Stimulated activated CD8-positive, alpha-beta memory T cell treated with anti-CD3 and anti-CD28 coated beads, Interleukin-4, amount 100 ng/mL, for 48 hours (primary cell): ENCODE measurements around the gene SETBP1.

Source experiments
- DNase-seq: peaks from one replicate; pipeline ENCODE4 v3.0.0-alpha.2; 2020

Gene SETBP1

DNA sequence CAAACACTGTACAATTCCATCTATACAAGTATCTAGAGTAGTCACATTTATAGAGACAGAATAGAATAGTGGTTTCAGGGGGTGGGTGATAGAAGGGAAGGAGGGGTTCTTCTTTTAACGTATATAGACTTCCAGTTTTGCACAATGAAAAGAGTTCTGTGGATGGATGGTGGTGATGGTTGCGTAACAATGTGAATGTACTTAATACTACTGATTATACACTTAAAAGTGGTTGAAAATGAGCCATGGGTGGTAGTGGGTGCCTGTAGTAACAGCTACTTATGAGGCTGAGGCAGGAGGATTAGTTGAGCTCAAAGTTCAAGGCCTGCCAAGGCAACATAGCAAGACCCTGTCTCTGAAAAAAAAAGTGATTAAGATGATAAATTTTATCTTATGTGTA lies 85.8 kb downstream of the SETBP1 start:
- no peak for DNase-seq

- DNase-seq: no peak
Measured at GRCh38 chr18:44767807-44768206, 87.1 kb downstream of the SETBP1 start.

- no peak for DNase-seq
Measured at GRCh38 chr18:44770641-44771040, 90.0 kb downstream of the SETBP1 start.

- DNase-seq: no peak
Measured at GRCh38 chr18:44771572-44771955, 90.9 kb downstream of the SETBP1 start.

- DNase-seq: no peak
Measured at GRCh38 chr18:44771956-44772917, 91.5 kb downstream of the SETBP1 start.

- DNase-seq: no peak
Measured at GRCh38 chr18:44773640-44774155, 93.0 kb downstream of the SETBP1 start.

GRCh38 chr18:44774191-44774590 lies 93.5 kb downstream of the SETBP1 start:
- no peak for DNase-seq

DNA sequence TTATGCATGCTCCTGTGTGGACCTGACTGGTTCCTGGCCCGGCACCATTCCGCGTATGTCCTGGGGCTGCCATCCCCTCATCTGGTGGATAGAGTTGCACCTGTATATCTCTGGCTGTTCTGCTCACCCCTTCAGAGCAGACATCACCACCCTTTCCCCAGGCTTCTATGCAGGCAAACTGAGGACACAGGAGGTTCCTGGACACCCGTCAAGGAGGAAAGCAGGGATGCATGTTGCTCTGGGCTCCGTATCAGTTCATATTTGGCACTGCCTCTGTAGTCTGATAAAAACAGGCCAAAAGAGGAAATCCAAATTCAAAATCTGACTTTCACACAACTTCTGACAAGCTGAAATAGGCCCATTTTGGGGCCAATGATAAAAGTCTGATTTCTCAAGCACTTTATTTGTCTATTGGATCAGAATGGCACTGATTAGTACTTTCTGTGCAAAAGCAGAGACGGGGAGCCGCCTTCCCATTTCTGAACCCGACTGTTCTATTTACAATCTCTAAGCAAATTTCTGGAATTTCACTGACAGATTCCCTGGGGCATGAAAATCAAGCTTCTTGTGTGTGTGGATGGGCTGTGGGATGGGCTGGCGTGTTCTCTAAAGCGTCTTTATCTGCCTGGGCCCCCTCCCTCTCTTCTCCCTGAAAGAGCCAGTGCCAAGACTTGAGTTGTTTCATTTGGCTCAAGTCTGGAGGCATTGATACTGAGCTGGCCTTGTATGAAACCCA lies 96.9 kb downstream of the SETBP1 start:
- no peak for DNase-seq

DNA sequence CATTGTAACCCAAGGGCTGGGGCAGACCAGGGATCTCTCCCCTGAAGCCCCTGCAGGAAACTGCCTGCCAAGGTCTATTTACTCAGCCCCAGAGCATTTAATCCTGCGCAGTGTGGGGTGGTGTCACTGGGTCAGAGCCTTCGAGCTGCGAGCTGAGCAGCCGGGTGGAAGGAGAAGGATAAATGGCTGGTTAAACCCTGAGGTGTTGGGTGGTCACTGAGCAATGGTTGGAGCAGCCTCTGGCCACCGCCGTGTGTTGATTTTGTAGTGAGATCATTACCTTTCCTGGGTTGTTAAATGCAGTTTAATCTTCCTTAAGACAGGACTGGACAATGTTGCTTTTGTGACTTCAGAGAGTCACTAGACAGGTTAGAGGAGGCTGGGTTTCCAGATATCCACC lies 98.1 kb downstream of the SETBP1 start:
- DNase-seq: no peak

GRCh38 chr18:44779753-44780292 lies 99.1 kb downstream of the SETBP1 start:
- DNase-seq: no peak

- no peak for DNase-seq
Measured at GRCh38 chr18:44781886-44782285, 101.2 kb downstream of the SETBP1 start.

DNA sequence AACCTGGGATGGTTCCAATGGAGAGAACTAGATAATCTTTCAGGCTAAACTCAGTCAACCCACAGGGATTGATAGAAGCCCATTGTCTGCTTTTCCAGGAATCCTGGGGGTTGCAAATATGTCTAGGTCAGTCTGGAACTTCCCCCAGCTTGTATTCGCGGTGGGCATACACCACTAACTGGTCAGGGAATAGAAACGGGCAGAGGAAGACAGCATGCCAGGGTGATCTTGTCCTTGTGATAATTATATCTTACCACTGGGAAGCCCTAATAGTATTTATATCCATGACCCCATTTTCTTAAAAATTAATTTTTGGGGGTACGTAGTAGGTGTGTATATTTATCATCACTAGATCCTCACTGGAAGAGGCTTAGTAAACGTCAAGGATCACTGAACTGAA lies 101.9 kb downstream of the SETBP1 start:
- DNase-seq: no peak

DNA sequence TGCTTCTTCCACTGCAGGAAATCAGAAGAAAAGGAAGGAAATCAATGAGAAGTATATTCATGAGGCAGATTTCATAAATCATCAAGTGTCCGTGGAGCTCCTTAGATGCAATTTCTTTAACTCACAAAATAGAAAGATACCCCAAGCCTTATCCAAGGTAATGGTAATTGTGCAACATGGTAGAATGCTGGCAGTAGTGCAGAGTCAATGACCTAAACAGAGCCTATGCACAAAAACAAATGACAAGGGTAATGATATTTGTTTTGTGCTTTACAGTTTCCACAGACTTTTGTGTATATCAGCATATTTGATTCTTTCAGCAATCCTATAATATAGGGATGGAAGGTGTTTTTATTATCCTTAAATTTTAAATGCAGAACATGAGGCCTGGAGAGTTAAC lies 102.7 kb downstream of the SETBP1 start:
- no peak for DNase-seq

DNA sequence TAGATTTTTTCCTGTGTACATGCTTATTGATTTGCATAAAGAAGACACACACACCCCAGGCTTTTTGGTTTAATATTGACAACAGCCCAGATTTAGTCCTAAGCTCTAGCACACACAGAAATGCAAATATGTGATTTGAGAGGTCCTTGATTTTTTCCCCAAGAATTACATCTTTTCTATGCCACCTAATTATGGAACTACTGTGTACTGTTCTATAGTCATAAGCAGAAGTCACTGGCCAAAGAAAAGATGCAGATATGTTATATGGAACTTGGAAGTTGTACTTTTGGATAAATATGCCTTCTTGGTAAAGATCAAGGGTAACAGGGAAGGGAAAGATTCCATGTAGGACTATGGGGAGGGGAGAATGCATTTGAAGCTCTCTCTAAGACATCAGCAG lies 105.6 kb downstream of the SETBP1 start:
- DNase-seq: no peak

- DNase-seq: no peak
Measured at GRCh38 chr18:44786688-44787087, 106.0 kb downstream of the SETBP1 start.

GRCh38 chr18:44788334-44788733 lies 107.6 kb downstream of the SETBP1 start:
- no peak for DNase-seq

DNA sequence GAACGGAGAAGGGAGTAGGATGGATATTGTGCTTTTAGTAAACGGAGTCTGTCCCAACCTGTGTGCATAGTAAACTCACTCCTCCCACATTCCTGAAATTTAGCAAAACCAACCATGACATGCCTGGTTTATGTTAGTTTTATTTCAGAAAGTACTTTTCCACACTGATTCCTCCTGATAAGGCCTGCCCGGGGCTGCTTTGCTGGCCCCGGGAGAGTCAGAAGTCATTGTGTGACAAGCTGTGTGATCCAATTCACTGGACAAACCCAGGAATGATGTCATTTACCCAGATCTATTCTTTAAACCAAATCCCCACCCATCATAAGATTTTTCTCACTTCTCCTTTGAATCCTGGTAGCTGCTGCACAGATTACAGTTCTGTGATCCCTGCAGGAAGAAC lies 109.0 kb downstream of the SETBP1 start:
- no peak for DNase-seq

DNA sequence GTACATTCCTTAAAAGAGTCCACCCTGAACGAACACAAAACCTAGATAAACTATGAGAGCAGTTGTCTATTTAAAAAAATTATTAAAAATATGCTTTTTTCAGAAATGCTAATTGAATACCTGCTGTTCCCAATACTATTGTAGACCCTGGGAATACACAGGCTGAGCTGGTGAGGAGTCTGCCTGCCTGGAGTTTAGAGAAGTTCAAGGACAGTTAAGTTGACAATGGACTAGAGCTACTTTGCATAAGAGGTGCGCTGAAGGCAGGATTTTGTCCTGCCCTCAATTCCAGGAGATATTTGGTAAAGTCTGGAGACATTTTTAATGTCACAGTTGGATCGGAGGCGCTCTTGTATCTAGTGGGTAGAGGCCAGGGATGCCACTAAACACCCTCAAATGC lies 110.2 kb downstream of the SETBP1 start:
- no peak for DNase-seq

DNA sequence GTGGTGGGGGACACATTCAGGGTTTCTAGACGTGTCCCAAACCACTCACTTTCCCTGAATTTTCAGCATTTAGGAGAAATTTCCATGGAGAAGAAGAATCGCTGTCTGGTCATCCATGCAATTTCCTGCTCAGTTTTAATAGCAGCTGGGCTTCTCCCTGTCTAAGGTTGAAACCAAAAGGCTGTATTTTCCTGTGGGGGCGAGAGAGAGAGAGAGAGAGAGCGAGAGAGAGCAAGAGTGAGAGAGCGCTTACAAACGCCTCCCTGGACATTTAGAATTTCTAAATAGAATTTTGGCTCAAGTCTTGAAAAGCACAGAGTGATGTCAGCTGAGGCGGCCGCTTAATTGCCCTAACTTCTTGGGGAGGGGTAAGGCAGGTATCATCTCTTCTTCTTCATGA lies 110.8 kb downstream of the SETBP1 start:
- no peak for DNase-seq

GRCh38 chr18:44792456-44793061 lies 111.9 kb downstream of the SETBP1 start:
- DNase-seq: no peak

DNA sequence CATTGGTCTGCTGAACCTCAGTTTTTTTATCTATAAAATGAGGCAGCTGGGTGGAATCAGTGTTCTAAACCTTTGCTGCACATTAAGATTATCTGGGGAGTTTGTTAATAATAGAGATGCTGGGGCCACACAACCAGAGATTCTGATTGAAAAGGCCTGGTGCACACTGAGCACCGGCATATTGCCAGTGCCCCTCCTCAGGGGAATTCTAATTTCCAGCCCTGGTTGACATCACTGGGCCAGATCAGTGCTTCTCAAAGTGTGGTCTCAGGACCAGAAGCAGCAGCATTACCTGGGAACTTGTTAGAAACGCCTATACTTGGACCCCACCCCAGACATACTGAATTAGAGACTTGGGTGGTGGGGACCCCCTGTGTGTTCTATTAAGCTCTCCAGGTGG lies 112.5 kb downstream of the SETBP1 start:
- DNase-seq: no peak

DNA sequence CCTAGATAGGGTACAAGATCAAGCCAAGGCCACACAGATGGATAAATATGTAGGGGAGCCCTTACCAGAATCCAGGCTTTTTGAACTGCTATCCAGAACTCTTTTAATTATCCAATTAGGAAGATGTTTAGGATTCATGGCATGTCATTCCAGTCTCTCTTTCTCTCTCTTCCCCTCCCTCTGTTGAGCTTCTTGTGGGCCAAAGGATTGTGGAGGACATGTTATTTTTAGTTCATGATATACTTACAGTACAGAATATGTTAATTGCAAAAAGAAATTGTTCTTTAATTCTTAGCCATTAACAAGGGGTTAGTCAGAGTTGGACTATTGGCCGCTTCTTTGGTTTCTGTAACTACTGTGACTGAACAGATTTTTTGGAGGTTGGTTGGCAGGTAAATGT lies 113.0 kb downstream of the SETBP1 start:
- no peak for DNase-seq

DNA sequence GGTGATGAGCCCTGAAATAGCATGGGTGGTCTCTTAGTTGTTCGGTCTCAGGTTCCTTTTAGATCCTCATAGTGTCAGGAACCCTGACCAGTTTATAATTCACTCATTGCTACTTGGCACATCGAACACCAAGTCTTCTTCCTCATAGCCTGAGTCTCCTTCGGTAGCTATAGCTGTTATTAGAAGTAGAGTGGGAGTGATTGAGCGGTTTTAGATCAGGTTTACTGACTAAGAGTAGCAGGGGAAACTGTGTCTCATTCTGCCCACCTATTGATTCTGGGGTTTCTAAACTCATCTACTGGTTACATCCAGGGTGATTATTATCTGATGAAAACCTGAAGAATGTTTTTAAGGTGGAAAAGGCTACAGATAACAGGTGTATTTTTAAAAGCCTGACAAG lies 114.6 kb downstream of the SETBP1 start:
- no peak for DNase-seq
